B cell (primary cell): ENCODE results near the gene METTL17. TPM values are rescaled to one million over a fixed set of nuclear protein-coding genes. Genes with fewer than 3 reads are reported as not detected.

Experiments used
- ATAC-seq: fragments of 200-7000 bp; cut with Tn5 transposase; one replicate; pipeline ENCODE4 v1.10.0; 2021; ENCODE audit warnings: low read depth, mild to moderate bottlenecking, moderate number of reproducible peaks, moderate library complexity
- CTCF ChIA-PET: fragments of 350-600 bp; sonication (Branson Sonifier 250); formaldehyde crosslinking; loops from one replicate; lab custom pipeline; 2021; ENCODE audit warnings: antibody characterized with exemption, inconsistent platforms; lab: Charles Lee
- POLR2A ChIA-PET: fragments of 350-600 bp; sonication (Branson Sonifier 250); formaldehyde crosslinking; loops from one replicate; lab custom pipeline; 2021; ENCODE audit warnings: antibody characterized with exemption; lab: Charles Lee
- DNase-seq: peaks from one replicate; pipeline ENCODE4 v3.0.0; 2013
- H2AFZ ChIP-seq: 2 replicates; pipeline ENCODE4 v1.6.1; 2012; ENCODE audit warnings: mild to moderate bottlenecking, low read depth, low read length; ENCODE audit not compliant: insufficient read depth, poor library complexity, severe bottlenecking
- H3K27ac ChIP-seq, 2 donors: 1 replicate in 1 of 2; 2 replicates in 1 of 2; pipeline ENCODE4 v1.5.1; 2012 to 2013; ENCODE audit warnings: low read length in 2 of 2, mild to moderate bottlenecking in 2 of 2, moderate library complexity in 1 of 2
- H3K27me3 ChIP-seq, 4 experiments: fragments of 200-600 bp in 1 of 4; sonication (generic) in 1 of 4; replicated peaks in 1 of 4; 1 replicate in 2 of 4; 2 replicates in 2 of 4; pipeline versions ENCODE4 v1.6.1 to v1.7.0; 2013 to 2016; ENCODE audit warnings: low read length in 3 of 4, mild to moderate bottlenecking in 2 of 4, mixed read lengths in 1 of 4, moderate library complexity in 1 of 4; ENCODE audit not compliant: insufficient read depth in 4 of 4, control insufficient read depth in 3 of 4; ENCODE audit errors: control extremely low read depth in 1 of 4
- H3K36me3 ChIP-seq, 2 experiments: replicated peaks in 1 of 2; 1 replicate in 1 of 2; 2 replicates in 1 of 2; pipeline versions ENCODE4 v1.6.1 to v1.7.1; 2013; ENCODE audit warnings: low read length in 1 of 2; ENCODE audit not compliant: insufficient read depth in 2 of 2, control insufficient read depth in 1 of 2; ENCODE audit errors: control extremely low read depth in 1 of 2, extremely low read depth in 1 of 2
- H3K4me1 ChIP-seq, 2 donors: fragments of 200-600 bp in 1 of 2; sonication (generic) in 1 of 2; 1 replicate in 1 of 2; 2 replicates in 1 of 2; pipeline versions ENCODE4 v1.5.1 to v1.6.1; 2013 to 2017; ENCODE audit warnings: low read length in 2 of 2; ENCODE audit not compliant: control insufficient read depth in 2 of 2, insufficient read depth in 2 of 2
- H3K4me2 ChIP-seq: replicated peaks from 2 replicates; pipeline ENCODE3; 2012; ENCODE audit warnings: mild to moderate bottlenecking, low read depth, low read length; ENCODE audit not compliant: poor library complexity, severe bottlenecking
- H3K4me3 ChIP-seq, 5 experiments: fragments of 200-600 bp in 1 of 5; sonication (generic) in 1 of 5; 1 replicate in 3 of 5; 2 replicates in 2 of 5; pipeline versions ENCODE4 v1.5.1 to v1.7.0; 2011 to 2016; ENCODE audit warnings: low read length in 4 of 5, mild to moderate bottlenecking in 4 of 5, low read depth in 2 of 5, control low read depth in 1 of 5, moderate library complexity in 1 of 5; ENCODE audit not compliant: insufficient read depth in 1 of 5; ENCODE audit errors: control extremely low read depth in 1 of 5, extremely low read depth in 1 of 5
- H3K79me2 ChIP-seq: fragments of 200-600 bp; sonication (generic); one replicate; pipeline ENCODE4 v1.6.0; 2016; ENCODE audit warnings: low read length; ENCODE audit not compliant: control insufficient read depth, insufficient read depth
- H3K9ac ChIP-seq: fragments of 200-600 bp; sonication (generic); 2 replicates; pipeline ENCODE4 v1.6.1; 2017; ENCODE audit warnings: mild to moderate bottlenecking, low read length, moderate library complexity
- H3K9me3 ChIP-seq, 3 donors: one replicate each; pipeline versions ENCODE4 v1.6.1 to v1.7.1; 2013; ENCODE audit warnings: low read length in 2 of 3; ENCODE audit not compliant: control insufficient read depth in 2 of 3, insufficient read depth in 1 of 3; ENCODE audit errors: control extremely low read depth in 1 of 3
- H4K20me1 ChIP-seq: 2 replicates; pipeline ENCODE4 v1.6.0; 2012; ENCODE audit warnings: mild to moderate bottlenecking, low read length; ENCODE audit not compliant: insufficient read depth, control insufficient read depth, poor library complexity, severe bottlenecking
- H3K27ac Mint-ChIP-seq: one replicate; pipeline ENCODE4 v1.8.0; 2021; ENCODE audit warnings: mixed read lengths
- H3K27me3 Mint-ChIP-seq: one replicate; pipeline ENCODE4 v1.8.0; 2021; ENCODE audit warnings: mixed read lengths
- H3K4me1 Mint-ChIP-seq: one replicate; pipeline ENCODE4 v1.8.0; 2021; ENCODE audit warnings: mixed read lengths
- H3K4me3 Mint-ChIP-seq: one replicate; pipeline ENCODE4 v1.8.0; 2021; ENCODE audit warnings: mixed read lengths
- H3K9me3 Mint-ChIP-seq: one replicate; pipeline ENCODE4 v1.8.0; 2022; ENCODE audit warnings: mixed read lengths; ENCODE audit not compliant: insufficient read depth
- CTCF ChIP-seq: fragments of 200-600 bp; IDR thresholded peaks from one replicate; pipeline ENCODE4 v1.8.0; 2022; ENCODE audit warnings: antibody characterized with exemption, mild to moderate bottlenecking
- EZH2 ChIP-seq: IDR thresholded peaks from 2 replicates; pipeline ENCODE4 v1.6.1; 2012; ENCODE audit warnings: borderline replicate concordance, low read depth, mild to moderate bottlenecking, moderate library complexity, low read length; ENCODE audit not compliant: insufficient read depth, poor library complexity, severe bottlenecking
- WGBS: methylation state at CpG from one replicate; pipeline ENCODE4 v1.1.5; 2013; ENCODE audit warnings: missing lambda C conversion rate; ENCODE audit not compliant: insufficient coverage; 5-methylcytosine and 5-hydroxymethylcytosine counted together
- intact Hi-C: fragments of 100-400 bp; cut with micrococcal nuclease; formaldehyde crosslinking; loops from one replicate; pipeline ENCODE4 v1.10.0; 2022
- polyA plus RNA-seq: library from polyadenylated mRNA; depleted of rRNA; stranded (reverse); fragments of >200 nt; gene quantifications from 2 replicates; pipeline ENCODE4 v1.2.3, GENCODE V29; 2012
- total RNA-seq, 2 donors: library from RNA; stranded (reverse); fragments of 120-200 nt in 1 of 2; gene quantifications; 1 replicate in 1 of 2; 2 replicates in 1 of 2; pipeline versions ENCODE4 v1.2.3 to v1.2.4, GENCODE V29; 2013 to 2022

METTL17 gene
- total and polyA plus RNA-seq, 2 donors (not counting 1 experiment from before 2014, with no cell fraction given) = 116 to 201 TPM

- H3K27ac Mint-ChIP-seq = no peak within 1 kb of the TSS
- ChIA-PET CTCF (interaction anchor here (1.4 to 2.3 kb wide), 4 partner anchors 9 to 15 kb away, joined by 4 to 12 read pairs (median 6); no protein-coding TSS in a partner anchor), POLR2A (no interaction called here)
- Histone ChIP-seq H2AFZ (no peak within 1 kb of the TSS), H3K79me2 (no peaks in the 10 kb centered on the region), H3K4me3 (no peak within 1 kb of the TSS), H3K9me3 (no peaks in the 10 kb centered on the region), H3K27me3 (peaks cover 0 to 15% (median 0%) of the 10 kb centered on the region in 4 experiments), H3K4me2 (no peak within 1 kb of the TSS), H3K9ac (no peak within 1 kb of the TSS), H3K4me1 (peaks cover 0 to 9% of the 10 kb centered on the region in 2 donors), H3K36me3 (no peaks in the 10 kb centered on the region), H3K27ac (no peak within 1 kb of the TSS), H4K20me1 (no peaks in the 10 kb centered on the region)
- no peak for TF ChIP-seq EZH2
- WGBS = 100% methylated on average over 2 of the region's 5 CpGs
- DNase-seq (no peak), ATAC-seq (no peak)
- intact Hi-C loops = no loop called here
- peaks cover 2% of the 10 kb centered on the region for H3K4me1 Mint-ChIP-seq
- H3K27me3 Mint-ChIP-seq = peaks cover 11% of the 10 kb centered on the region
- H3K4me3 Mint-ChIP-seq = no peak within 1 kb of the TSS
- H3K9me3 Mint-ChIP-seq = no peaks in the 10 kb centered on the region
Observed at GRCh38 chr14:21029917-21030316, 40.1 kb downstream of the METTL17 start, which contains the start of gene TPPP2. Gene TPPP2 (plus strand): TSS chr14:21030217. CDS start chr14:21030582, 365 bp downstream.

- no peak overlapping the region for H3K9ac ChIP-seq
- peaks cover 0 to 15% (median 0%) of the 10 kb centered on the region in 4 experiments for H3K27me3 ChIP-seq
- TF ChIP-seq EZH2 (no peak), CTCF (no peak)
- H3K36me3 ChIP-seq = no peaks in the 10 kb centered on the region
- no peak overlapping the region for H3K27ac ChIP-seq
- DNase-seq (no peak), ATAC-seq (no peak)
- H2AFZ ChIP-seq = no peak overlapping the region
- H3K4me3 ChIP-seq = no peak overlapping the region
- CTCF ChIA-PET = interaction anchor here (1.4 to 2.3 kb wide), 4 partner anchors 9 to 16 kb away, joined by 4 to 12 read pairs (median 6); no protein-coding TSS in a partner anchor
- H3K9me3 ChIP-seq = no peaks in the 10 kb centered on the region
- no peaks in the 10 kb centered on the region for H3K79me2 ChIP-seq
- 85% methylated on average over 12 of the region's 12 CpGs for WGBS
- H3K4me1 ChIP-seq = peaks cover 0 to 4% of the 10 kb centered on the region in 2 donors
- no peak overlapping the region for H3K27ac Mint-ChIP-seq
- intact Hi-C loops = no loop called here
- H4K20me1 ChIP-seq = no peaks in the 10 kb centered on the region
- no peaks in the 10 kb centered on the region for H3K4me1 Mint-ChIP-seq
- H3K4me2 ChIP-seq = no peak overlapping the region
- no peaks in the 10 kb centered on the region for H3K9me3 Mint-ChIP-seq
- H3K4me3 Mint-ChIP-seq = no peak overlapping the region
- POLR2A ChIA-PET = no interaction called here
- peaks cover 15% of the 10 kb centered on the region for H3K27me3 Mint-ChIP-seq
Observed at GRCh38 chr14:21030531-21030930, 40.8 kb downstream of the METTL17 start.
